ENCODE results near the gene CFAP251.
"Not testable (repeated sequence)": the region's sequence is repeated elsewhere in the genome, so short reads cannot be mapped to it uniquely, and the experiment has no call there.

- TF ChIP-seq, protein P1, sequence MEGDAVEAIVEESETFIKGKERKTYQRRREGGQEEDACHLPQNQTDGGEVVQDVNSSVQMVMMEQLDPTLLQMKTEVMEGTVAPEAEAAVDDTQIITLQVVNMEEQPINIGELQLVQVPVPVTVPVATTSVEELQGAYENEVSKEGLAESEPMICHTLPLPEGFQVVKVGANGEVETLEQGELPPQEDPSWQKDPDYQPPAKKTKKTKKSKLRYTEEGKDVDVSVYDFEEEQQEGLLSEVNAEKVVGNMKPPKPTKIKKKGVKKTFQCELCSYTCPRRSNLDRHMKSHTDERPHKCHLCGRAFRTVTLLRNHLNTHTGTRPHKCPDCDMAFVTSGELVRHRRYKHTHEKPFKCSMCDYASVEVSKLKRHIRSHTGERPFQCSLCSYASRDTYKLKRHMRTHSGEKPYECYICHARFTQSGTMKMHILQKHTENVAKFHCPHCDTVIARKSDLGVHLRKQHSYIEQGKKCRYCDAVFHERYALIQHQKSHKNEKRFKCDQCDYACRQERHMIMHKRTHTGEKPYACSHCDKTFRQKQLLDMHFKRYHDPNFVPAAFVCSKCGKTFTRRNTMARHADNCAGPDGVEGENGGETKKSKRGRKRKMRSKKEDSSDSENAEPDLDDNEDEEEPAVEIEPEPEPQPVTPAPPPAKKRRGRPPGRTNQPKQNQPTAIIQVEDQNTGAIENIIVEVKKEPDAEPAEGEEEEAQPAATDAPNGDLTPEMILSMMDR (tag by site-specific recombination; IDR thresholded peaks at IDR 0.05), result 0 out of 2 replicates have a peak, but pooled peaks have one; percentile 12
- TF ChIP-seq YY1 (tag by site-specific recombination; IDR thresholded peaks at IDR 0.05); ZNF26 (tag by site-specific recombination; IDR thresholded peaks at IDR 0.05); ZNF654 (tag by site-specific recombination; IDR thresholded peaks at IDR 0.05; ENCODE audit: low read depth); TRIM28 (IDR thresholded peaks at IDR 0.05; ENCODE audit: borderline replicate concordance, low read length); ZNF239 (tag by site-specific recombination; IDR thresholded peaks at IDR 0.05); ZNF121 (tag by site-specific recombination; IDR thresholded peaks at IDR 0.05); REST (tag by site-specific recombination; IDR thresholded peaks at IDR 0.05); ZNF660 (tag by site-specific recombination; IDR thresholded peaks at IDR 0.05); TCF7L2 (IDR thresholded peaks at IDR 0.05; ENCODE audit: borderline replicate concordance, low read depth, low read length); ZNF311 (tag by site-specific recombination; IDR thresholded peaks at IDR 0.05; ENCODE audit: borderline replicate concordance): not testable (repeated sequence)
- TF ChIP-seq, protein P2, sequence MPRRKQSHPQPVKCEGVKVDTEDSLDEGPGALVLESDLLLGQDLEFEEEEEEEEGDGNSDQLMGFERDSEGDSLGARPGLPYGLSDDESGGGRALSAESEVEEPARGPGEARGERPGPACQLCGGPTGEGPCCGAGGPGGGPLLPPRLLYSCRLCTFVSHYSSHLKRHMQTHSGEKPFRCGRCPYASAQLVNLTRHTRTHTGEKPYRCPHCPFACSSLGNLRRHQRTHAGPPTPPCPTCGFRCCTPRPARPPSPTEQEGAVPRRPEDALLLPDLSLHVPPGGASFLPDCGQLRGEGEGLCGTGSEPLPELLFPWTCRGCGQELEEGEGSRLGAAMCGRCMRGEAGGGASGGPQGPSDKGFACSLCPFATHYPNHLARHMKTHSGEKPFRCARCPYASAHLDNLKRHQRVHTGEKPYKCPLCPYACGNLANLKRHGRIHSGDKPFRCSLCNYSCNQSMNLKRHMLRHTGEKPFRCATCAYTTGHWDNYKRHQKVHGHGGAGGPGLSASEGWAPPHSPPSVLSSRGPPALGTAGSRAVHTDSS (tag by site-specific recombination; IDR thresholded peaks at IDR 0.05), result not testable (repeated sequence)
These were observed 28.7 kb upstream of the CFAP251 start for GRCh38 chr12:121889661-121890060.
